HEK293 (cell line): Measurements from ENCODE around the gene S100A2.

ENCODE experiments used
- BCL11B ChIP-seq: fragments of 450-650 bp; formaldehyde crosslinking; IDR thresholded peaks from 2 replicates; pipeline ENCODE4 v1.5.1; 2016; ENCODE audit warnings: low read depth, missing biosample characterization, missing genetic modification characterization
- MEIS1 ChIP-seq: sonication (generic); formaldehyde crosslinking; IDR thresholded peaks from 2 replicates; pipeline ENCODE4 v1.8.1; 2022; ENCODE audit warnings: missing genetic modification reagents, mild to moderate bottlenecking, borderline replicate concordance
- MYNN ChIP-seq: fragments of 450-650 bp; formaldehyde crosslinking; IDR thresholded peaks from 2 replicates; pipeline ENCODE4 v1.5.1; 2016; ENCODE audit warnings: missing biosample characterization, missing genetic modification characterization, borderline replicate concordance
- SP2 ChIP-seq: fragments of 450-650 bp; formaldehyde crosslinking; IDR thresholded peaks from 2 replicates; pipeline ENCODE4 v1.5.1; 2016; ENCODE audit warnings: missing biosample characterization, missing genetic modification characterization
- ZBTB17 ChIP-seq: fragments of 450-650 bp; formaldehyde crosslinking; IDR thresholded peaks from 2 replicates; pipeline ENCODE4 v1.5.1; 2016; ENCODE audit warnings: missing biosample characterization, missing genetic modification characterization
- ZFP69B ChIP-seq: fragments of 450-650 bp; formaldehyde crosslinking; IDR thresholded peaks from 2 replicates; pipeline ENCODE4 v1.5.1; 2016; ENCODE audit warnings: missing biosample characterization, missing genetic modification characterization
- ZNF133 ChIP-seq: fragments of 450-650 bp; formaldehyde crosslinking; IDR thresholded peaks from 2 replicates; pipeline ENCODE4 v1.5.1; 2016; ENCODE audit warnings: missing biosample characterization, missing genetic modification characterization
- ZNF785 ChIP-seq: fragments of 450-650 bp; formaldehyde crosslinking; IDR thresholded peaks from 2 replicates; pipeline ENCODE4 v1.5.1; 2016; ENCODE audit warnings: missing biosample characterization, missing genetic modification characterization
- ZNF791 ChIP-seq: fragments of 450-650 bp; formaldehyde crosslinking; IDR thresholded peaks from 2 replicates; pipeline ENCODE4 v1.5.1; 2016; ENCODE audit warnings: missing biosample characterization, missing genetic modification characterization
- ZSCAN30 ChIP-seq: fragments of 450-650 bp; IDR thresholded peaks from 2 replicates; pipeline ENCODE4 v1.5.1; 2018; ENCODE audit warnings: missing biosample characterization, mild to moderate bottlenecking, missing genetic modification characterization, moderate library complexity
- TF ChIP-seq, protein P1 (sequence below): fragments of 450-650 bp; formaldehyde crosslinking; conservative IDR thresholded peaks from 2 replicates; pipeline ENCODE4 v1.5.1; 2016; ENCODE audit warnings: low read depth, missing biosample characterization, missing genetic modification characterization
- TF ChIP-seq, protein P2 (sequence below): fragments of 450-650 bp; formaldehyde crosslinking; IDR thresholded peaks from 2 replicates; pipeline ENCODE4 v1.5.1; 2016; ENCODE audit warnings: missing biosample characterization, missing genetic modification characterization
- TF ChIP-seq, protein P3 (sequence below): fragments of 450-650 bp; formaldehyde crosslinking; IDR thresholded peaks from 2 replicates; pipeline ENCODE4 v1.5.1; 2016; ENCODE audit warnings: missing biosample characterization, missing genetic modification characterization

DNA sequence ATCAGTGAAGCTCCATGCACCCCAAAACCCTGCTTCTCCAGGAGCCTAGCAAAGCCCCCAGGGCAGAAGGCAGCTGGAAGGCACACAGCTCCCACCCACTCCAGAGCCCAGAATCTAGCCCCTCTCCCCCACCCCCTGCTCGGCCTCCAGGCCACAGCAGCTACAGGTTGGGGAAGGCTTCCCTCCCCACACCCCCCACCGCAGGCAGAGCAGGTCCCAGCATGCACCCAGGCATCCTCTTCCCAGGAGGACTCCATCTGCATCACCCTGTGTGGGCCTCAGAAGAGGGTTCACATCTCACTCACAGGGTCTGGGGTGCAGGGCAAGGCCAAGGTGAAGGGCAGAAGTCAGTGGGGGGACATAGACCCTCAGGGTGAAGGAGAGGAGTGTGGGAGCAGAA, 49.8 kb upstream of the S100A2 start:
- TF ChIP-seq, protein P1, sequence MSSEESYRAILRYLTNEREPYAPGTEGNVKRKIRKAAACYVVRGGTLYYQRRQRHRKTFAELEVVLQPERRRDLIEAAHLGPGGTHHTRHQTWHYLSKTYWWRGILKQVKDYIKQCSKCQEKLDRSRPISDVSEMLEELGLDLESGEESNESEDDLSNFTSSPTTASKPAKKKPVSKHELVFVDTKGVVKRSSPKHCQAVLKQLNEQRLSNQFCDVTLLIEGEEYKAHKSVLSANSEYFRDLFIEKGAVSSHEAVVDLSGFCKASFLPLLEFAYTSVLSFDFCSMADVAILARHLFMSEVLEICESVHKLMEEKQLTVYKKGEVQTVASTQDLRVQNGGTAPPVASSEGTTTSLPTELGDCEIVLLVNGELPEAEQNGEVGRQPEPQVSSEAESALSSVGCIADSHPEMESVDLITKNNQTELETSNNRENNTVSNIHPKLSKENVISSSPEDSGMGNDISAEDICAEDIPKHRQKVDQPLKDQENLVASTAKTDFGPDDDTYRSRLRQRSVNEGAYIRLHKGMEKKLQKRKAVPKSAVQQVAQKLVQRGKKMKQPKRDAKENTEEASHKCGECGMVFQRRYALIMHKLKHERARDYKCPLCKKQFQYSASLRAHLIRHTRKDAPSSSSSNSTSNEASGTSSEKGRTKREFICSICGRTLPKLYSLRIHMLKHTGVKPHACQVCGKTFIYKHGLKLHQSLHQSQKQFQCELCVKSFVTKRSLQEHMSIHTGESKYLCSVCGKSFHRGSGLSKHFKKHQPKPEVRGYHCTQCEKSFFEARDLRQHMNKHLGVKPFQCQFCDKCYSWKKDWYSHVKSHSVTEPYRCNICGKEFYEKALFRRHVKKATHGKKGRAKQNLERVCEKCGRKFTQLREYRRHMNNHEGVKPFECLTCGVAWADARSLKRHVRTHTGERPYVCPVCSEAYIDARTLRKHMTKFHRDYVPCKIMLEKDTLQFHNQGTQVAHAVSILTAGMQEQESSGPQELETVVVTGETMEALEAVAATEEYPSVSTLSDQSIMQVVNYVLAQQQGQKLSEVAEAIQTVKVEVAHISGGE (tag by site-specific recombination): no peak
- TF ChIP-seq ZFP69B (tag by site-specific recombination) (no peak), SP2 (tag by site-specific recombination) (no peak), ZNF133 (tag by site-specific recombination) (no peak), BCL11B (no peak), ZBTB17 (no peak), MYNN (tag by site-specific recombination) (no peak), ZNF785 (no peak), ZSCAN30 (tag by site-specific recombination) (no peak), ZNF791 (no peak), MEIS1 (no peak)
- TF ChIP-seq, protein P2, sequence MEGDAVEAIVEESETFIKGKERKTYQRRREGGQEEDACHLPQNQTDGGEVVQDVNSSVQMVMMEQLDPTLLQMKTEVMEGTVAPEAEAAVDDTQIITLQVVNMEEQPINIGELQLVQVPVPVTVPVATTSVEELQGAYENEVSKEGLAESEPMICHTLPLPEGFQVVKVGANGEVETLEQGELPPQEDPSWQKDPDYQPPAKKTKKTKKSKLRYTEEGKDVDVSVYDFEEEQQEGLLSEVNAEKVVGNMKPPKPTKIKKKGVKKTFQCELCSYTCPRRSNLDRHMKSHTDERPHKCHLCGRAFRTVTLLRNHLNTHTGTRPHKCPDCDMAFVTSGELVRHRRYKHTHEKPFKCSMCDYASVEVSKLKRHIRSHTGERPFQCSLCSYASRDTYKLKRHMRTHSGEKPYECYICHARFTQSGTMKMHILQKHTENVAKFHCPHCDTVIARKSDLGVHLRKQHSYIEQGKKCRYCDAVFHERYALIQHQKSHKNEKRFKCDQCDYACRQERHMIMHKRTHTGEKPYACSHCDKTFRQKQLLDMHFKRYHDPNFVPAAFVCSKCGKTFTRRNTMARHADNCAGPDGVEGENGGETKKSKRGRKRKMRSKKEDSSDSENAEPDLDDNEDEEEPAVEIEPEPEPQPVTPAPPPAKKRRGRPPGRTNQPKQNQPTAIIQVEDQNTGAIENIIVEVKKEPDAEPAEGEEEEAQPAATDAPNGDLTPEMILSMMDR (tag by site-specific recombination): no peak
- TF ChIP-seq, protein P3, sequence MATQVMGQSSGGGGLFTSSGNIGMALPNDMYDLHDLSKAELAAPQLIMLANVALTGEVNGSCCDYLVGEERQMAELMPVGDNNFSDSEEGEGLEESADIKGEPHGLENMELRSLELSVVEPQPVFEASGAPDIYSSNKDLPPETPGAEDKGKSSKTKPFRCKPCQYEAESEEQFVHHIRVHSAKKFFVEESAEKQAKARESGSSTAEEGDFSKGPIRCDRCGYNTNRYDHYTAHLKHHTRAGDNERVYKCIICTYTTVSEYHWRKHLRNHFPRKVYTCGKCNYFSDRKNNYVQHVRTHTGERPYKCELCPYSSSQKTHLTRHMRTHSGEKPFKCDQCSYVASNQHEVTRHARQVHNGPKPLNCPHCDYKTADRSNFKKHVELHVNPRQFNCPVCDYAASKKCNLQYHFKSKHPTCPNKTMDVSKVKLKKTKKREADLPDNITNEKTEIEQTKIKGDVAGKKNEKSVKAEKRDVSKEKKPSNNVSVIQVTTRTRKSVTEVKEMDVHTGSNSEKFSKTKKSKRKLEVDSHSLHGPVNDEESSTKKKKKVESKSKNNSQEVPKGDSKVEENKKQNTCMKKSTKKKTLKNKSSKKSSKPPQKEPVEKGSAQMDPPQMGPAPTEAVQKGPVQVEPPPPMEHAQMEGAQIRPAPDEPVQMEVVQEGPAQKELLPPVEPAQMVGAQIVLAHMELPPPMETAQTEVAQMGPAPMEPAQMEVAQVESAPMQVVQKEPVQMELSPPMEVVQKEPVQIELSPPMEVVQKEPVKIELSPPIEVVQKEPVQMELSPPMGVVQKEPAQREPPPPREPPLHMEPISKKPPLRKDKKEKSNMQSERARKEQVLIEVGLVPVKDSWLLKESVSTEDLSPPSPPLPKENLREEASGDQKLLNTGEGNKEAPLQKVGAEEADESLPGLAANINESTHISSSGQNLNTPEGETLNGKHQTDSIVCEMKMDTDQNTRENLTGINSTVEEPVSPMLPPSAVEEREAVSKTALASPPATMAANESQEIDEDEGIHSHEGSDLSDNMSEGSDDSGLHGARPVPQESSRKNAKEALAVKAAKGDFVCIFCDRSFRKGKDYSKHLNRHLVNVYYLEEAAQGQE (tag by site-specific recombination): no peak
